C4-2B (cell line): ENCODE data around the gene TRIM69.

Experiments
- ZFX ChIP-seq: fragments of 450-650 bp; IDR thresholded peaks from 2 replicates; pipeline ENCODE4 v1.6.1; 2017
- TF ChIP-seq, protein P1 (sequence below): fragments of 450-650 bp; conservative IDR thresholded peaks from 2 replicates; pipeline ENCODE4 v1.5.1; 2017; ENCODE audit warnings: mild to moderate bottlenecking

DNA sequence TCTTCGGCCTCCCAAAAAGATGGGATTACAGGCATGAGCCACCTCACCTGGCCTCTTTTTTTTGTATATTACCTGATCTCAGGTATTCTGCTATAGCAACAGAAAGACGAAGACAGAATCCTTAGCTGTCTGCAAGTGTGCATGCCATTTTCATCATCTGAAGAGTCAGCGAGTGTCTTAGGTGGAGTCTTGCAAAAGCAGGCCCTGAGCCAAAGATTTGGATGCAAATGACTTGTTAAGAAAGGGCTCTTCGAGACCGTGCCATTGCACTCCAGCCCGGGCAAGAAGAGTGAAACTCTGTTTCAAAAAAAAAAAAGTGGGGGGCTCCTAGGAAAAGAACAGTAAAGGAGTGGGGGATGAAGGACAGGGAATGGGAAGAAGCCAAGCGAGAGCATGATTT is 10.2 kb upstream of the TRIM69 start:
- TF ChIP-seq ZFX: no peak
- TF ChIP-seq, protein P1, sequence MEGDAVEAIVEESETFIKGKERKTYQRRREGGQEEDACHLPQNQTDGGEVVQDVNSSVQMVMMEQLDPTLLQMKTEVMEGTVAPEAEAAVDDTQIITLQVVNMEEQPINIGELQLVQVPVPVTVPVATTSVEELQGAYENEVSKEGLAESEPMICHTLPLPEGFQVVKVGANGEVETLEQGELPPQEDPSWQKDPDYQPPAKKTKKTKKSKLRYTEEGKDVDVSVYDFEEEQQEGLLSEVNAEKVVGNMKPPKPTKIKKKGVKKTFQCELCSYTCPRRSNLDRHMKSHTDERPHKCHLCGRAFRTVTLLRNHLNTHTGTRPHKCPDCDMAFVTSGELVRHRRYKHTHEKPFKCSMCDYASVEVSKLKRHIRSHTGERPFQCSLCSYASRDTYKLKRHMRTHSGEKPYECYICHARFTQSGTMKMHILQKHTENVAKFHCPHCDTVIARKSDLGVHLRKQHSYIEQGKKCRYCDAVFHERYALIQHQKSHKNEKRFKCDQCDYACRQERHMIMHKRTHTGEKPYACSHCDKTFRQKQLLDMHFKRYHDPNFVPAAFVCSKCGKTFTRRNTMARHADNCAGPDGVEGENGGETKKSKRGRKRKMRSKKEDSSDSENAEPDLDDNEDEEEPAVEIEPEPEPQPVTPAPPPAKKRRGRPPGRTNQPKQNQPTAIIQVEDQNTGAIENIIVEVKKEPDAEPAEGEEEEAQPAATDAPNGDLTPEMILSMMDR: no peak
